ENCODE data around the gene PDIA6. TPM values are rescaled to one million over a fixed set of nuclear protein-coding genes. Genes with fewer than 3 reads are reported as not detected.

Gene PDIA6
- total and polyA plus RNA-seq, 2 donors (not counting 3 experiments of a cell fraction or from before 2014, with no cell fraction given): 335 to 424 TPM

GRCh38 chr2:10819714-10820314, 7.2 kb upstream of the PDIA6 start:
- CTCF ChIA-PET: interaction anchor here (1.0 to 1.6 kb wide), 3 partner anchors 11 to 305 kb away, joined by 4 to 9 read pairs (median 5); no protein-coding TSS in a partner anchor
- FAIRE-seq (no peak), DNase-seq (ENCODE audit: low read depth, low spot score) (no peak)
- Histone ChIP-seq H3K9ac (replicated peaks; ENCODE audit: extremely low read depth, insufficient read depth, low read length) (no peak overlapping the region), H3K36me3 (ENCODE audit: control insufficient read depth in 2 of 2, extremely low read depth in 1 of 2, insufficient read depth in 2 of 2, low read length in 2 of 2) (no peaks in the 10 kb centered on the region), H3K27me3 (ENCODE audit: control insufficient read depth in 2 of 2, insufficient read depth in 2 of 2, low read length in 2 of 2) (peaks cover 3 to 16% of the 10 kb centered on the region in 2 experiments), H3K9me3 (replicated peaks; ENCODE audit: control insufficient read depth, insufficient read depth, low read length) (no peaks in the 10 kb centered on the region), H3K27ac (ENCODE audit: insufficient read depth, low read depth, low read length) (no peak overlapping the region), H3K4me2 (ENCODE audit: insufficient read depth, low read length) (no peak overlapping the region), H3K9me1 (replicated peaks; ENCODE audit: control insufficient read depth, extremely low read depth, insufficient read depth, low read length) (no peaks in the 10 kb centered on the region), H3K79me2 (ENCODE audit: control insufficient read depth, insufficient read depth, low read length) (no peaks in the 10 kb centered on the region), H2AFZ (ENCODE audit: low read depth, low read length) (no peak overlapping the region), H4K20me1 (replicated peaks; ENCODE audit: control insufficient read depth, extremely low read depth, insufficient read depth, low read length) (no peaks in the 10 kb centered on the region), H3K4me1 (ENCODE audit: control insufficient read depth, extremely low read depth, insufficient read depth, low read length) (peaks cover 14% of the 10 kb centered on the region), H3K4me3 (replicated peaks in 1 of 3; ENCODE audit: insufficient read depth in 1 of 3, low read depth in 1 of 3, low read length in 3 of 3) (no peak overlapping the region)
- TF ChIP-seq POLR2AphosphoS5 (IDR thresholded peaks at IDR 0.05; ENCODE audit: insufficient read depth, low read depth, low read length) (no peak), EZH2 (IDR thresholded peaks at IDR 0.05; ENCODE audit: borderline replicate concordance, low read depth, low read length, severe bottlenecking) (no peak), FOS (IDR thresholded peaks at IDR 0.05; ENCODE audit: borderline replicate concordance, insufficient read depth, low read length) (no peak), CTCF (IDR thresholded peaks at IDR 0.05; ENCODE audit: extremely low read depth in 1 of 2, insufficient read depth in 1 of 2, low read depth in 1 of 2, low read length in 2 of 2) (no peak), POLR2A (IDR thresholded peaks at IDR 0.05; ENCODE audit: low read depth, low read length) (no peak), MAX (IDR thresholded peaks at IDR 0.05; ENCODE audit: insufficient read depth, insufficient read length) (no peak), MYC (IDR thresholded peaks at IDR 0.05; ENCODE audit: low read depth, low read length) (no peak), GATA2 (IDR thresholded peaks at IDR 0.05; ENCODE audit: insufficient read depth, insufficient read length, low read depth, low read length) (no peak), JUN (IDR thresholded peaks at IDR 0.05; ENCODE audit: borderline replicate concordance, insufficient read depth, insufficient read length, low read depth) (no peak)
- intact Hi-C loops (cut with micrococcal nuclease): no loop called here
- no TSS peak for BruUV-seq (replicated peaks)
- dilution Hi-C loops (cut with MboI; ENCODE audit: extremely low pct_ligation_motif_present, low sequenced_read_pairs): no loop called here
- POLR2A ChIA-PET: no interaction called here

Measured in endothelial cell of umbilical vein (primary cell).